K562 (cell line): ENCODE results near the gene CFAP73. TPM values are rescaled to one million over a fixed set of nuclear protein-coding genes. Genes with fewer than 3 reads are reported as not detected.

Source experiments
- ATAC-seq: fragments of 200-7000 bp; cut with Tn5 transposase; 3 replicates; pipeline ENCODE4 v1.9.1; 2020; ENCODE audit warnings: moderate library complexity
- BruUV-seq: library from RNA; stranded (reverse); fragments of 400-500 nt; replicated peaks from 2 replicates; lab custom pipeline; 2021; lab: Mats Ljungman, UMichigan
- CTCF ChIA-PET: fragments of 300-600 bp; formaldehyde crosslinking; extraction: SDS; loops from one replicate; lab custom pipeline; 2021; ENCODE audit warnings: low intra/inter-chr PET ratio; lab: Yijun Ruan, JAX
- POLR2A ChIA-PET: fragments of 300-600, 350-650 bp; sonication (Branson Sonifier 250); formaldehyde crosslinking; extraction: SDS; loops from one replicate; lab custom pipeline; 2021; ENCODE audit warnings: antibody characterized with exemption, inconsistent platforms; lab: Yijun Ruan, JAX
- DNase-seq, 4 experiments: peaks; one replicate each; pipeline versions ENCODE4 v3.0.0 to v3.0.0-alpha.2; 2011 to 2018; ENCODE audit warnings: low spot score in 3 of 4, mixed read lengths in 3 of 4; ENCODE audit errors: extremely low read depth in 1 of 4
- FAIRE-seq: peaks from 2 replicates; lab custom pipeline; 2011; peaks lifted over from hg19 to GRCh38; lab: Jason Lieb, UNC
- H2AFZ ChIP-seq: 2 replicates; pipeline ENCODE4 v1.6.0; 2011; ENCODE audit warnings: low read depth, low read length, control low read depth, inconsistent platforms
- H3K27ac ChIP-seq: fragments of 200-600 bp; 3 replicates; pipeline ENCODE4 v1.8.0; 2011; ENCODE audit warnings: low read depth, mild to moderate bottlenecking, control low read depth, inconsistent platforms, low read length, moderate library complexity, mixed read lengths; ENCODE audit errors: extremely low read depth
- H3K27me3 ChIP-seq, 2 experiments: fragments of 300-600 bp in 1 of 2; 2 replicates in 1 of 2; 3 replicates in 1 of 2; pipeline versions ENCODE4 v1.6.0 to v1.8.0; 2011; ENCODE audit warnings: inconsistent platforms in 2 of 2, low read length in 2 of 2, mild to moderate bottlenecking in 1 of 2, mixed read lengths in 1 of 2, moderate library complexity in 1 of 2; ENCODE audit not compliant: control insufficient read depth in 2 of 2, insufficient read depth in 2 of 2
- H3K36me3 ChIP-seq: fragments of 300-600 bp; 3 replicates; pipeline ENCODE4 v1.8.0; 2011; ENCODE audit warnings: mild to moderate bottlenecking, low read length, inconsistent platforms; ENCODE audit not compliant: control insufficient read depth, insufficient read depth
- H3K4me1 ChIP-seq, 2 experiments: fragments of 200-600 bp in 1 of 2; replicated peaks in 1 of 2; 2 replicates in 1 of 2; 3 replicates in 1 of 2; pipeline versions ENCODE4 v1.5.1 to v1.8.0; 2011; ENCODE audit warnings: inconsistent platforms in 2 of 2, low read length in 2 of 2, mild to moderate bottlenecking in 1 of 2, mixed read lengths in 1 of 2, moderate library complexity in 1 of 2; ENCODE audit not compliant: control insufficient read depth in 2 of 2, insufficient read depth in 2 of 2
- H3K4me2 ChIP-seq: 2 replicates; pipeline ENCODE4 v1.6.1; 2011; ENCODE audit warnings: low read length, control low read depth, inconsistent platforms, mixed read lengths; ENCODE audit not compliant: insufficient read depth
- H3K4me3 ChIP-seq: fragments of 200-600 bp; sonication (generic), shearing (Covaris generic); 2 replicates; pipeline ENCODE4 v1.5.1; 2016; ENCODE audit warnings: control low read depth, inconsistent platforms
- H3K79me2 ChIP-seq: fragments of 200-600 bp; 3 replicates; pipeline ENCODE4 v1.8.0; 2011; ENCODE audit warnings: low read length, inconsistent platforms; ENCODE audit not compliant: control insufficient read depth, insufficient read depth
- H3K9ac ChIP-seq, 2 experiments: 2 replicates each; pipeline versions ENCODE4 v1.6.0 to v1.6.1; 2011; ENCODE audit warnings: low read depth in 2 of 2, low read length in 2 of 2, control low read depth in 1 of 2, inconsistent platforms in 1 of 2, mild to moderate bottlenecking in 1 of 2, mixed read lengths in 1 of 2; ENCODE audit not compliant: insufficient read depth in 1 of 2
- H3K9me1 ChIP-seq: one replicate; pipeline ENCODE4 v1.6.0; 2011; ENCODE audit warnings: inconsistent platforms, mild to moderate bottlenecking, low read length, moderate library complexity; ENCODE audit not compliant: control insufficient read depth, insufficient read depth
- H3K9me3 ChIP-seq: replicated peaks from 2 replicates; pipeline ENCODE4 v1.5.1; 2011; ENCODE audit warnings: low read depth, low read length, inconsistent platforms; ENCODE audit not compliant: control insufficient read depth, insufficient read depth
- H4K20me1 ChIP-seq: replicated peaks from 2 replicates; pipeline ENCODE4 v1.6.1; 2011; ENCODE audit warnings: low read length, inconsistent platforms, mixed read lengths; ENCODE audit not compliant: control insufficient read depth, insufficient read depth
- BCOR ChIP-seq: fragments of 450-650 bp; IDR thresholded peaks from 2 replicates; pipeline ENCODE4 v1.6.1; 2016
- HSF4 ChIP-seq: fragments of 250-450 bp; sonication (Bioruptor Pico); IDR thresholded peaks from 2 replicates; pipeline ENCODE4 v2.1.2; 2022; ENCODE audit warnings: mild to moderate bottlenecking, moderate library complexity, borderline replicate concordance
- KAT7 ChIP-seq: sonication (generic); formaldehyde crosslinking; IDR thresholded peaks from 2 replicates; pipeline ENCODE4 v1.8.0; 2022; ENCODE audit warnings: missing genetic modification reagents, mild to moderate bottlenecking, borderline replicate concordance
- POLR3A ChIP-seq: IDR thresholded peaks from 2 replicates; pipeline ENCODE4 v1.6.1; 2011; ENCODE audit warnings: borderline replicate concordance, mild to moderate bottlenecking, moderate library complexity; ENCODE audit not compliant: insufficient read length, insufficient read depth; ENCODE audit errors: extremely low read depth
- SMARCC2 ChIP-seq: fragments of 450-650 bp; IDR thresholded peaks from 2 replicates; pipeline ENCODE4 v1.6.1; 2017; ENCODE audit warnings: antibody characterized with exemption, moderate library complexity, mild to moderate bottlenecking, low read depth
- TBL1XR1 ChIP-seq, 2 experiments: IDR thresholded peaks; 2 replicates each; pipeline ENCODE4 v1.6.1; 2012; ENCODE audit warnings: improper control_type of control experiment in 2 of 2, low read length in 2 of 2, mild to moderate bottlenecking in 1 of 2
- WGBS: fragments of 100-300 bp; shearing (Covaris generic); methylation state at CpG from one replicate; pipeline ENCODE4 v1.1.6; 2016; ENCODE audit warnings: low coverage, mixed read lengths; ENCODE audit not compliant: insufficient coverage; ENCODE audit errors: missing lambda C conversion rate; 5-methylcytosine and 5-hydroxymethylcytosine counted together
- in situ Hi-C: fragments of 300-500 bp; cut with MboI; formaldehyde crosslinking; loops from 4 replicates; pipeline ENCODE4 v1.15.0; 2018; ENCODE audit warnings: inconsistent platforms, mixed read lengths
- intact Hi-C: fragments of 100-400 bp; cut with micrococcal nuclease; formaldehyde crosslinking; loops from 2 replicates; pipeline ENCODE4 v1.14.2; 2022
- polyA plus RNA-seq, 8 experiments: library from polyadenylated mRNA; depleted of rRNA in 4 of 8; stranded (reverse) in 5 of 8; unstranded in 3 of 8; fragments of >200 nt; fragmentation: Nextera tagmentation in 2 of 8; fragmentation: Illumina TruSeq in 1 of 8; extraction: Ambion mirVana in 2 of 8; extraction: Trizol in 1 of 8; gene quantifications; 2 replicates each; pipeline versions ENCODE4 v1.2.1 to v1.2.3, GENCODE V29; 2011 to 2014; ENCODE audit warnings: inconsistent platforms in 1 of 8, missing spikeins in 1 of 8
- total RNA-seq, 7 experiments: library from RNA; depleted of rRNA in 6 of 7; stranded (reverse); fragments of >200 nt in 6 of 7; fragmentation: Illumina TruSeq in 2 of 7; extraction: Trizol in 2 of 7; gene quantifications; 2 replicates each; pipeline versions ENCODE4 v1.2.1 to v1.2.3, GENCODE V29; 2011 to 2021; ENCODE audit warnings: low replicate concordance in 1 of 7
- TF ChIP-seq, protein P1 (sequence below): sonication (generic); formaldehyde crosslinking; IDR thresholded peaks from 2 replicates; pipeline ENCODE4 v1.8.0; 2023; ENCODE audit warnings: mild to moderate bottlenecking, missing genetic modification reagents

Gene CFAP73
- total and polyA plus RNA-seq, 9 of the 15 experiments (the other 6 are each of a cell fraction or from before 2014, with no cell fraction given): not detected

DNA sequence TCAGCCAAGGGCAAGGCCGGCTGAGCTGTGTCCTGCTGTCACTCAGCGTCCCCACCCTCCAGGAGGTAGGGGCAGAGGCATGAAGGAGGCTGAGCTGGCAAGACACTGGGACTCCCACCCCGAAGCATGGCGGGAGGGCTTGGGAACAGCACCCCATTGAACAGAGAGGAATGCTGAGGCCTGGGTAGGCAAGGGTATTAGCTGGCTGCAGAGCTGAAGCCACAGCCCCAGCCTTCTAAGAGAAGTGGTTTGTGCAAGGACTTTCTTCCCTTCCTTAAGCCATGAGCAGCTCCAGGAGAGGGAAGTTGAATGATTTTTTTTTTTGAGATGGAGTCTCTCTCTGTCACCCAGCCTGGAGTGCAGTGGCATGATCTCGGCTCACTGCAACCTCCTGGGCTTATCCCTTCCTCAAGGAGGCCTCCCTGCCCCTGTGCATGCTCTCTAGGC, 6.6 kb upstream of the CFAP73 start:
- Histone ChIP-seq H3K4me3 (no peak overlapping the region), H3K9me1 (no peaks in the 10 kb centered on the region), H3K4me1 (peaks cover 0 to 5% of the 10 kb centered on the region in 2 experiments; a peak in 2 of 5 replicates), H3K79me2 (no peaks in the 10 kb centered on the region), H3K36me3 (no peaks in the 10 kb centered on the region), H3K4me2 (no peak overlapping the region), H4K20me1 (no peaks in the 10 kb centered on the region), H2AFZ (no peak overlapping the region), H3K27ac (no peak overlapping the region), H3K9me3 (no peaks in the 10 kb centered on the region), H3K27me3 (peaks cover 0 to 4% of the 10 kb centered on the region in 2 experiments; a peak in 1 of 5 replicates), H3K9ac (no peak overlapping the region)
- WGBS: 26% methylated on average over 5 of the region's 5 CpGs
- ChIA-PET POLR2A (interaction anchor here (0.6 kb wide), 1 partner anchor 1133 kb away, joined by 3 read pairs; no protein-coding TSS in a partner anchor), CTCF (no interaction called here)
- FAIRE-seq (no peak), ATAC-seq (no peak), DNase-seq (no peak)
- in situ Hi-C loops (no loop called here), intact Hi-C loops (no loop called here)
- TF ChIP-seq BCOR: peak; percentile 10; the same call in 1 of the 2 replicates
- TF ChIP-seq, protein P1, sequence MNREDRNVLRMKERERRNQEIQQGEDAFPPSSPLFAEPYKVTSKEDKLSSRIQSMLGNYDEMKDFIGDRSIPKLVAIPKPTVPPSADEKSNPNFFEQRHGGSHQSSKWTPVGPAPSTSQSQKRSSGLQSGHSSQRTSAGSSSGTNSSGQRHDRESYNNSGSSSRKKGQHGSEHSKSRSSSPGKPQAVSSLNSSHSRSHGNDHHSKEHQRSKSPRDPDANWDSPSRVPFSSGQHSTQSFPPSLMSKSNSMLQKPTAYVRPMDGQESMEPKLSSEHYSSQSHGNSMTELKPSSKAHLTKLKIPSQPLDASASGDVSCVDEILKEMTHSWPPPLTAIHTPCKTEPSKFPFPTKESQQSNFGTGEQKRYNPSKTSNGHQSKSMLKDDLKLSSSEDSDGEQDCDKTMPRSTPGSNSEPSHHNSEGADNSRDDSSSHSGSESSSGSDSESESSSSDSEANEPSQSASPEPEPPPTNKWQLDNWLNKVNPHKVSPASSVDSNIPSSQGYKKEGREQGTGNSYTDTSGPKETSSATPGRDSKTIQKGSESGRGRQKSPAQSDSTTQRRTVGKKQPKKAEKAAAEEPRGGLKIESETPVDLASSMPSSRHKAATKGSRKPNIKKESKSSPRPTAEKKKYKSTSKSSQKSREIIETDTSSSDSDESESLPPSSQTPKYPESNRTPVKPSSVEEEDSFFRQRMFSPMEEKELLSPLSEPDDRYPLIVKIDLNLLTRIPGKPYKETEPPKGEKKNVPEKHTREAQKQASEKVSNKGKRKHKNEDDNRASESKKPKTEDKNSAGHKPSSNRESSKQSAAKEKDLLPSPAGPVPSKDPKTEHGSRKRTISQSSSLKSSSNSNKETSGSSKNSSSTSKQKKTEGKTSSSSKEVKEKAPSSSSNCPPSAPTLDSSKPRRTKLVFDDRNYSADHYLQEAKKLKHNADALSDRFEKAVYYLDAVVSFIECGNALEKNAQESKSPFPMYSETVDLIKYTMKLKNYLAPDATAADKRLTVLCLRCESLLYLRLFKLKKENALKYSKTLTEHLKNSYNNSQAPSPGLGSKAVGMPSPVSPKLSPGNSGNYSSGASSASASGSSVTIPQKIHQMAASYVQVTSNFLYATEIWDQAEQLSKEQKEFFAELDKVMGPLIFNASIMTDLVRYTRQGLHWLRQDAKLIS (CRISPR knock-in tag): no peak
- no peak for TF ChIP-seq SMARCC2
- no peak for TF ChIP-seq TBL1XR1 (IDR thresholded peaks at IDR 0.05; ENCODE audit: low read length in 2 of 2)
- TF ChIP-seq KAT7: no peak
- TF ChIP-seq POLR3A: no peak
- no peak for TF ChIP-seq HSF4
- no TSS peak for BruUV-seq
